ENCODE results near the gene CCL22. TPM values are rescaled to one million over a fixed set of nuclear protein-coding genes. Genes with fewer than 3 reads are reported as not detected.

CCL22 gene
- total and polyA plus RNA-seq, 2 donors (not counting 3 experiments of a cell fraction or from before 2014, with no cell fraction given): not detected

DNA sequence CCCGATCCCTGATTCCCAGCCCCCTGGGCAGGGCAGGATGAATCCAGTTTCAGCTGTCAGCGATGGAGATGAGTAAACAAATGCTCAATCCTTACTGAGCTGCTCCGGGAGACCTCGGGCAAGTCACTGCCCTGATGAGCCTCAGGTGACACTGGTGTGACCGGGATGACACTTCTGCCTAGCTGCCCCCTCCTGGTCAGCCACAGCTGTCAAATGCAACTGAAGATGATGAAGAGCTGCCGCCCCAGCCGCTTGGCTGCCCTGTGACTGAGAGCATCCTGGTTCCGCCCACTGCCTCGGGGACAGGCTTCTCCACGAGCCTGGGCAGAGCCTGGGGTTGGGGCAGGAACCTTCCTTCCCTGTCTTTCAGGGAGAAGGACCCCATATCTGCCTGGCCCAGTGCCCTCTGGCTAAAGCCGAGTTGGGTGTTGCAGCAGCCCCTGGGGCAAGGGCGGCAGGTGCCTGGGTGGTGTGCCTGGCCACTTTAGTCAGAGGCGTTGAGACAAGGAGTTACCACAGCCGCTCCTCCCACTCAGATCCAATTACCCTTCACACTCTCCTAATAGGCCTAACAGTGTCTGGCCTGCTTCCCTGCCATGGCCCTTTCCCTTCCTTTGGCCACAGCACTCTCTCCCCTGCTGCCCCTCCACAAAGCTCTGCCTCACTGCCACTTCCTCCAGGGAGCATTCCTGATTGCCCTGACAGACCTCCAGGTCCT lies 51.4 kb downstream of the CCL22 start:
- Histone ChIP-seq H3K4me3 (replicated peaks in 1 of 3; ENCODE audit: insufficient read depth in 1 of 3, low read depth in 1 of 3, low read length in 3 of 3) (no peak overlapping the region), H4K20me1 (replicated peaks; ENCODE audit: control insufficient read depth, extremely low read depth, insufficient read depth, low read length) (no peaks in the 10 kb centered on the region), H3K9me1 (replicated peaks; ENCODE audit: control insufficient read depth, extremely low read depth, insufficient read depth, low read length) (no peaks in the 10 kb centered on the region), H3K79me2 (ENCODE audit: control insufficient read depth, insufficient read depth, low read length) (no peaks in the 10 kb centered on the region), H3K9me3 (replicated peaks; ENCODE audit: control insufficient read depth, insufficient read depth, low read length) (no peaks in the 10 kb centered on the region), H3K9ac (replicated peaks; ENCODE audit: extremely low read depth, insufficient read depth, low read length) (no peak overlapping the region), H3K4me1 (ENCODE audit: control insufficient read depth, extremely low read depth, insufficient read depth, low read length) (peaks cover 10% of the 10 kb centered on the region), H3K27ac (ENCODE audit: insufficient read depth, low read depth, low read length) (no peak overlapping the region), H2AFZ (ENCODE audit: low read depth, low read length) (no peak overlapping the region), H3K27me3 (ENCODE audit: control insufficient read depth in 2 of 2, insufficient read depth in 2 of 2, low read length in 2 of 2) (peaks cover 0 to 2% of the 10 kb centered on the region in 2 experiments), H3K4me2 (ENCODE audit: insufficient read depth, low read length) (no peak overlapping the region), H3K36me3 (ENCODE audit: control insufficient read depth in 2 of 2, extremely low read depth in 1 of 2, insufficient read depth in 2 of 2, low read length in 2 of 2) (no peaks in the 10 kb centered on the region)
- DNase-seq (ENCODE audit: low read depth, low spot score) (no peak), FAIRE-seq (no peak)
- TF ChIP-seq, protein P1, sequence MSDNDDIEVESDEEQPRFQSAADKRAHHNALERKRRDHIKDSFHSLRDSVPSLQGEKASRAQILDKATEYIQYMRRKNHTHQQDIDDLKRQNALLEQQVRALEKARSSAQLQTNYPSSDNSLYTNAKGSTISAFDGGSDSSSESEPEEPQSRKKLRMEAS (IDR thresholded peaks at IDR 0.05; ENCODE audit: insufficient read depth, insufficient read length): no peak
- no peak for TF ChIP-seq MYC (IDR thresholded peaks at IDR 0.05; ENCODE audit: low read depth, low read length)
- no peak for TF ChIP-seq POLR2A (IDR thresholded peaks at IDR 0.05; ENCODE audit: low read depth, low read length)
- no peak for TF ChIP-seq EZH2 (IDR thresholded peaks at IDR 0.05; ENCODE audit: borderline replicate concordance, low read depth, low read length, severe bottlenecking)
- TF ChIP-seq JUN (IDR thresholded peaks at IDR 0.05; ENCODE audit: borderline replicate concordance, insufficient read depth, insufficient read length, low read depth): no peak
- no peak for TF ChIP-seq FOS (IDR thresholded peaks at IDR 0.05; ENCODE audit: borderline replicate concordance, insufficient read depth, low read length)
- TF ChIP-seq, protein P2, sequence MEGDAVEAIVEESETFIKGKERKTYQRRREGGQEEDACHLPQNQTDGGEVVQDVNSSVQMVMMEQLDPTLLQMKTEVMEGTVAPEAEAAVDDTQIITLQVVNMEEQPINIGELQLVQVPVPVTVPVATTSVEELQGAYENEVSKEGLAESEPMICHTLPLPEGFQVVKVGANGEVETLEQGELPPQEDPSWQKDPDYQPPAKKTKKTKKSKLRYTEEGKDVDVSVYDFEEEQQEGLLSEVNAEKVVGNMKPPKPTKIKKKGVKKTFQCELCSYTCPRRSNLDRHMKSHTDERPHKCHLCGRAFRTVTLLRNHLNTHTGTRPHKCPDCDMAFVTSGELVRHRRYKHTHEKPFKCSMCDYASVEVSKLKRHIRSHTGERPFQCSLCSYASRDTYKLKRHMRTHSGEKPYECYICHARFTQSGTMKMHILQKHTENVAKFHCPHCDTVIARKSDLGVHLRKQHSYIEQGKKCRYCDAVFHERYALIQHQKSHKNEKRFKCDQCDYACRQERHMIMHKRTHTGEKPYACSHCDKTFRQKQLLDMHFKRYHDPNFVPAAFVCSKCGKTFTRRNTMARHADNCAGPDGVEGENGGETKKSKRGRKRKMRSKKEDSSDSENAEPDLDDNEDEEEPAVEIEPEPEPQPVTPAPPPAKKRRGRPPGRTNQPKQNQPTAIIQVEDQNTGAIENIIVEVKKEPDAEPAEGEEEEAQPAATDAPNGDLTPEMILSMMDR (IDR thresholded peaks at IDR 0.05; ENCODE audit: extremely low read depth in 1 of 2, insufficient read depth in 1 of 2, low read depth in 1 of 2, low read length in 2 of 2): no peak
- TF ChIP-seq GATA2 (IDR thresholded peaks at IDR 0.05; ENCODE audit: insufficient read depth, insufficient read length, low read depth, low read length): no peak
- TF ChIP-seq POLR2AphosphoS5 (IDR thresholded peaks at IDR 0.05; ENCODE audit: insufficient read depth, low read depth, low read length): no peak
- dilution Hi-C loops (cut with MboI; ENCODE audit: extremely low pct_ligation_motif_present, low sequenced_read_pairs): loop anchor here (25.0 kb wide), 1 partner anchor 98 kb away; no protein-coding TSS in a partner anchor
- POLR2A ChIA-PET: no interaction called here
- no TSS peak for BruUV-seq (replicated peaks)
- intact Hi-C loops (cut with micrococcal nuclease): no loop called here
- CTCF ChIA-PET: interaction anchor here (0.7 to 1.2 kb wide), 4 partner anchors 8 to 93 kb away, joined by 3 read pairs; no protein-coding TSS in a partner anchor
